Skin of body (tissue), 2 donors: ENCODE measurements around the gene NAT9. TPM values are rescaled to one million over a fixed set of nuclear protein-coding genes. Genes with fewer than 3 reads are reported as not detected.

Experiments used
- DNase-seq: peaks from one replicate; lab custom pipeline; 2025; lab: John Stamatoyannopoulos, UW
- total RNA-seq: library from RNA; depleted of rRNA; stranded (reverse); fragments of >200 nt; gene quantifications from one replicate; pipeline ENCODE4 v1.2.3, GENCODE V29; 2014

Gene NAT9, protein sequence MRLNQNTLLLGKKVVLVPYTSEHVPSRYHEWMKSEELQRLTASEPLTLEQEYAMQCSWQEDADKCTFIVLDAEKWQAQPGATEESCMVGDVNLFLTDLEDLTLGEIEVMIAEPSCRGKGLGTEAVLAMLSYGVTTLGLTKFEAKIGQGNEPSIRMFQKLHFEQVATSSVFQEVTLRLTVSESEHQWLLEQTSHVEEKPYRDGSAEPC
- total RNA-seq, result 26.2 TPM

DNA sequence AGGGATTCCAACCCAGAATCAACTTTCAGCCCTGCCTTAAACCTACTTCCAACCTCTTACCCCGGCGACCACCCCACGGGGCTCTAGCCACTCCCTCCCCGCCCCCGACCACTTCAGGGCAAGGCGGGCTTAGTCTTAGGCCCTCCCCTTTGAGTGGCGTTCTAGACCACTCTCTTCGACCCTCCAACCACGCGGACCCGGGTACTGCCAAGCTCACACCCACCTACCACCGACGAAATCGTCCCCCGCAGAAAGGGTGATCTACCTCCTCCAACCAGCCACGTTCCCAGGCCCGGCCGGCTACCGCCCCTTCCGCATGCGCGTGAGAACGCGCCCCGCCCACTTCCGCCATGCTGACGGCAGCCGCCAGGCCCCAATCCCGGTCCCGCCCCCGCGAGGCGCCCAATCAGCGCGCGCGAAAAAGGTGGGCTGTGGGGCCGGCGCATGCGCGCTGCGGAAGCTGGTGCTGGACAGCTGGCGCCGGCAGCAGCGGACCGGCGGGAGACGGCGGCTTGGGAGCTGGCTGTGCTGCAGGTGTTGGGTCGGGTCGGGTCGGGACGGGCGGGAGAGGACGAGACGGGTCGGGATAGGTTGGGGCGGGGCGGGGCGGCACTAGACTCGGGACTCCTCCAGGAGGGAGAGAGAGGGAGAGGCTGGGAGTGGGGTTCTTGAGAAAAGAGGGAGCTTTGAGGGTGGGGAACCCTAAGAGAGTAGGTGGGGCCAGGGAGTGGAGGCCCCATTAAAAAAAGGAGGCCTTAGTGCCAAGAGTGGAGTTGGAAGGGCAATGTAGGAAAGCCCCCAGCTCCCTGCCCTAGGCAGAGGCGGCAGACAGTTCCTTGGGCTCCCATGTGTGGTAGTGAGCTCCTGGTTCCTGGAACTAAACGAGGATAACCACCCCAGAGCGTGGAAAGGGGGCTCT, at the start of gene NAT9:
Gene NAT9 (minus strand): TSS at position 302 of the 919 bp plus-strand sequence. CDS start 647 bp downstream, outside the sequence.
- DNase-seq, result peak; percentile 92

DNA sequence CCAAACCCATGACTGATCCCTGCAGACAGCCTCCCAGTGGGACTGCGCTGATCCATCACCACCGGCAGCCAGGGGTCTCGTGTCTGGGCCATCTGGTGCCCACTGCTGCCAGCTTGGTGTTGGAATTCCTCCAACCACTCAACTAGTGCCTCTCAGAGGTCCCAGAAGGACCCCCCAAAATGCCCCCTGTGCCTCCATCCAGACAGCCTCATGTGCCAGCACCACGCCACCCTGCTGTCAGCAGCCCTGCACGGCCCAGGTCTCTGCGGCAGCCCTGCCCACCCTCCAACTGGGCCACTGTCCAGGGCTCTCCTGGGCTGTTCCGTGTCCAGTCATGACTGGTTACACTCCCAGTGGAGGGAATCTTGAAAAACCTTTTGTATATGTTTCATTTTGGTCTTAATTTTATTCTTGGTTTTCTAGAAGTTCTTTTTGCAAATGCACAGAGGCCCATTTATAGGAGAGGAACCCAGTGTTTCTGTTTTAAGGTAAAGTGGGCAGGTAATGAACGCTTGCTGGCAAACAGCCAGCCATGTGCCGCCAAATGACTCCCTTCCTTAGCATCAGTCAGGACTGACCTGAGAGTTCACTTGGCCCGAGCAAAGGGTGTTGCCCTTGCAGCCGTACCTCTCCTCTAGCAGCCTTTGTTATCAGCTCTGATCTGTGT, 48.9 kb upstream of the NAT9 start:
- no peak for DNase-seq

DNA sequence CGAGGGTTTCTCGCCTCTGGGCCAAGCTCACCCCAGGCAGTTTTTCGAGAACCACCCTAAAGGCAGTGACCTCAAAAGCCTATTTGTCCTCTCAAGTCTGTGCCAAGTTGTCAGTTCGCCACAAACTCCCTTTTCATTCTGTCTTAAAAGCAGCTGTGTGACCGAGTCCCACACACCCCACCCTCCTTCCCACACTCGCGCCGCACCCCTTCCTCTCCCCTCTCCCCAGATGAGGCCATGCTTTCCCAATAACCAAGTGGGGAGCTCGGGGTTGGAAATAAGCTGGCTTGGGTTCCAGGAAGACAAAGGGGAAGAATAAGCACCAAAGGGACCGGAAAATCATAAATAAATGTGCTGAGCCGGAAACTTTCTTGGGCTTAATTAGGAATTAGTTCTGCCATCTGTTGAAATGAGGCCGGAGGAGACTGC, 46.8 kb upstream of the NAT9 start:
- peak; percentile 14 for DNase-seq

DNA sequence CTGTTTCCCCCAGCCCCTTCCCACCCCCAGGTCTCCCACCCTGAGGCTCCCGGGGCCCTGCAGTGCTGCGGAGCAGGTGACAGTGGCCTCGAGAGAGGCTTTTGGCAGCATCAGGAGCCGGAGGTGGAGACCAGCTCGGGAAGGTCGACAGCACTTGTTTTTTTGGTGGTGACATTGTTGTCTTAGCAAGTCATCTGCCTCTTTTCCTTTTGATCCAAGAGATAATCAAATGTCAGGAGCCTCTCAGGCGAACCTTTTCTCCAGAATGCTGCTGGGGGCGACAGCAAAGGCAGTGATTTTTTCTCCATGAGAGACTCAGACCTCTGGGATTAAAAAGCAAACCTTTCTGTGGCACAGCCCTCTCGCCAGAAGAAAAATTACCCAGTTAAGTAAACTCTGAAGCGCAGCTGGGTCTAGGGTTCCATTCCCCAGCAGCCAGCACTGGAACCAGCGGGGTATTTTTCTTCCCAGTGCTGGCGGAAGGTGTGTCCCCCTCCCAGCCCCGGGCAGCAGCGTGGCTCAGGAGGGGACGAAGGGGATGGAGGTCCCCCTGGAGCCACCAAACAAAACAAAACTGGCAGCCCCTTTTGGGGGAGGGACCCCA, 46.3 kb upstream of the NAT9 start:
- no peak for DNase-seq

DNA sequence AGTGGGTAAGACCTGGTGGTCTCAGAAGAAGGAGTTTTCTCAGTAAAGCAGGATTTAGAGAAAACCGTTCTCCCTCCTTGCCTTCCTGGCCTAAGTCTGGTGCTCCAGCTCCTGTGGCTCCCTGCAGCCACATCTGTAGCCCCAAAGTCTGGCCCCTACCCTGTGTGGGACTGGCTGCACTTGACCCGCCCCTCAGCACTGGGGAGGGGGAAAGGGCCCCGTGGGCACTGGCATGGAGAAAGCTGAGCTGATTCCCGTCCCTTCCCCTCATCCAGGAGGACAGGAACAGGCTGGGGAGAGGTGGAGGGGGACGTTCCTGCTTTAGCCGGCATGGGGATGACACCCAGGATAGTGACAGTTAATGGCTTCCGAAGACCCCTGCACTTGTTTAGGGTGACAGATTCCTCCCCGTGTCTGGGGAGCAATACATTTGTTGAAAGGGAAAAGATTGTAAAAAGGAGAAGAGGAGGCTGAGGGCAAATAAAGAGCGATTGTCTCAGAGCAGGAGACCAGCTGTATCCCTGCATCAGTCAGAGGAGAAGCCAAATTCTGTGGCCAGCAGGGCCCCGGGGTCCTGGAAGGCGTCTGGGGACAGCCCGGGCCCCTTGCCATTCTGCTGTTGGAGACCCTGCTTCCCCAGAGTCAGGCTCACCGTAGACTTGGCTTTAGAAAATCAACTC, 45.6 kb upstream of the NAT9 start:
- DNase-seq, result no peak

DNA sequence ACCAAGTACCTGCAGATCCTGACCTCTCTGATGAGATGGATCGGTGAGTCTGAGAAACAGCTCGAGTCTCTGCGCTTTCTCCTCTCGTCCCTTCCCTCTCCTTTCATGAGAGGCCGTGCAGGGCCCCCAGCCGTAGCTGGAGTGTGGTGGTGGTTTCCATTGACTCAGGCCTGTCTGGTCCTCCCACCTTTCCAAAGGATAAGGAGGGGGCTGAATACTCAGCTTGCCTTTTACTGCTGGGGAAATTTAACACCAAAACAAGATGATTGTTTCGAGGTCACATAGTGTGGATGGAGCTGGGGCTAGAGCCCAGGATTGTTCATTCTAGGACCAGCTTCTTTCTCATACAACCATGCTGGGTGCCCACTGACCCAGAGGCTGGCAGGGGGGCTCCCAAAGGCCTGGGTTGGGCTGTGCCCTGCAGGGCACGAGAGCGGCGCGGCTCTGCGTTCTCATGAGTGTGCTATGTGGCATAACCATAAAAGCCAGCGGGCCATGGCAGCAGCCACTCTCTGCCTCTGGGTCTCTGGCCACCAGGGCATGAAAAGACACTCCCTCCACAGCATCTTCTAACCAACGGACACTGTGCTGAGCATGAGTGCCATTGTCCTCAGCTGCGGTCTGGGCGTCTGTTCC, 43.8 kb upstream of the NAT9 start:
- DNase-seq, result no peak

DNA sequence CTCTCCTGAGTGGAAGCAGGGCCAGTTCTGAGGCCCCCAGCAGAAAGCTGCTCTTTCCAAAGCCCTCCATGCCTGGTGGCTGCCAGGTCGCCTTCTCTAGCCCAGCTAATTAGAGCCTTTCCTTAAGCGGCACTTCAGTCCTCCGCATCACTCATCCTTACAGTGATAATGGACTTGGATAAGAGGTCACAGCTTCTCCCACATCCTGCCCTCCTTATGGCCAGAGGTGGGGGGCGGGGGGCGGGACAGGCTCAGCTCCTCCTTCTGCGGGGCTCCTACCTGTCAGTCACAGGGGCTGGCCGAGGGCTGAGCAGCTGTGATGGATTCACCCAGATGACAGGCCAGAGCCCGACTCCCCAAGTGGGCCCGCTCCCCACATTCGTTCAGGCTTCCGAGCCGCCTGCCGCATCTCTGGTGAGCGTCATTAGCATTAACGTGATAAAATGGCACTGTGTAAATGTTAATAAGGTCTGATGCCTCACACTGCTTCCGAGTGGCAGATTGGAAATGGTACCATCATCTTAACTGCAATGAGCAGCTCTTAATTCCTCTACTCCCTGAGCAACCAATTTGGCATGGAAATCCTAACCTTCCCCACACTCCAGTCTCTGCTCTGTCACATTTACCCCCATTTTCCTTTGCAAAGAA, 42.3 kb upstream of the NAT9 start:
- no peak for DNase-seq

DNA sequence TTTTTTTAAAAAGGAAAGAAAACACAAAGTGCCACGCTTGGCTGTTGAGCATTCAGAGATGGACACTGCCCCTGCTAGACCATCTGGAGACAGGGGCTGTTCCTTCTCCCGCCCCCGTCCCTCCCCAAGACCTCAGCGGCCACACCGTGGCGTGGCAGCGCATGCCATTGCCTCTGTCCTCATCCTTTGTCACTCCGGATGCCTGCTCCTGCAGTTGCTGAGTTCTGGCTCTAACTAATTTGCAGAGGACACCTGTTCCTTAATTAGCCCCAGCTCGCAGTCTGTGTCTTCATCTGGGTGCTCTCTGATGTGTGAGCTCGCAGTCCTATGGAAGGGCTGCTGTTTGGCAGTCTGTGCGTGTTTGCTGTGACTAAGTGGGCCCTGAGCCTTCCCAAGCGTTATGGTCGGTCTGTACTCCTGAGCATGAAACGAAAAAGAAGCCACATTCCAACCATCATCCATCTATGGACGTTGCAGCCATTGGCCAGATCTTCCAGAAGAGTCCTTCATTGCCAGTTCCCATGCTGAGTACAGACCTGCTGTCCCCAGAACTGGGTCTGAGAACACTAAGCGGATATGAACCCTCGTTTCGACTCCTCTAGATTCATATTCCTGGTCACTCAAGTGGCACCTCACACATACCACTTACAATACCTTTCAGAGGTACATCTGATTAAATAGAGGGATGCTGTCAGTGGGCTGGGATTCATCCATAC, 40.9 kb upstream of the NAT9 start:
- no peak for DNase-seq

DNA sequence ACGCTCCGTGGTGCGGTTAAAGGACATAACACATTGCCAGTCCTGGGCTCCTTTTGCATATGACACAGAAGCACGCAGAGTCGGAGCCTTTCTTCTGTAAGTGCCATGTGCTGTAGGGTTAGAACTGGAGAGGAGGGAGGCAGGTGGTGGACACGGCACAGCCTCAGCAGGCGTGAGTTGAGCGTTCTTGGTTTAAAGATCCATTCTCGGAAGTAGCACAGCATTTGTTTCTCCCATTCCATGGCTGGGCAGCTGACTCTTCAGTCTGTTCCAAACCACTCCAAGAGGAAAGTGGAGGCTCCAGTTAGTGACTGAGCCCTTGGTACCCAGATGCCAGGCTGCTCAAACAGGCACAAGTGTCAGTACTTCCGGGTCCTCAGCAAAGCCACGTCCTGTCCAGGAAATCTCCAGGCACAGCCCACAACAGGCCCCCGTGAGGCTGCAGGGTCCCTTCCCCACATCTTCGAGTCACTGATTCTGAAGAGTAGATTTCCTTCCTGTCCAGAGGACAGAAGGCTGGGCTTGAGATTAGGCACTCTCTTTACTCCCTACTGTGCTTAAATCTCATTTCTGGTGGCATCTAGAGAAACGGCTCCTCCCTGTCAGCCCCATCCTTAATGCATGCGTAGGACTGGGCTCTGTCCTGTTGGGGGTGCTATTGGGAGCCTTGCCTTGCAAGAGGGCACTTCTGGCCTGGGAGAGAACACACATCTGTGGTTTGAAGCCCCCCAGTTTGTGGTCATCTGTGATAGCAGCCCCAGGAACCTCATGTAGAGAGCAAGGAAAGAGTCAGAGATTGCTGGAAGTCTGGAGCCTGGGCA, 39.6 kb upstream of the NAT9 start:
- DNase-seq, result no peak

DNA sequence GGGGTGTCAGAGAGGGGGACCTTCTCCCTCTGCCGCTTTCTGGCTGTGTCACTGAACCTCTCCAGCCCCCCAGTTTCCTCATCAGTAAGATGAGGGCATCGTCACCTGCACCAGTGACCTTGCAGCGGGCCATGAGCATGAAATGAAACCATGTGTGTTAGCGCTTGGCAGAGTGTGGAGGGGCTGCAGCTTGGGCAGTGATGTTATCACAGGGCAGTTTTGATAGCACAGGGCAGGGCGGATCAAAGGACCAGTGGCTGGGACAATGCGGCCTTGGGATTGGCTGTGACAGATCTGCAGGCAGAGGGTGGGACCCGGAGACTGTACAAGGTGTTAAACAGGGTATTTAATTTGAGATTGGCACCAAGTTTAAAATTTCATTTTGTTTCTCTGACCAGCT, 38.9 kb upstream of the NAT9 start:
- DNase-seq, result no peak

DNA sequence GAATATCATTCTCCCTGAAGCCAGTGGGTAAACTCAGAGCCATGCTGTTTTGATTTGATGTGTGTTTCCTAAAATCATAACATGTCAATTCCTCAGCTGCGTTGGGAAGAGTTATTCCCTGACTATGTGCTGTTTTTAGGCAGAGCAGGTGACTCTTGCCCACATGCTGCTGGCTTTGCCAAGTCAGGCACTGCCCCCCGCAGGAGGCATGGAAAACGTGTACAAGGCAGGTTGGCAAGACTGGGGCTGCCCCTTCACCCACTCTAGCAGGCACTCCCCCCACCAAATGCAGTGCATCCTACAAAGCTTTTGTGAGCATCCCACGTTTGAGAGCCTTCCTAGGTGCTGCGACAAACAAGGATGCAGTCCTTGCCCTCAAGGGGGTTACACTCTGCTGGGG, 38.3 kb upstream of the NAT9 start:
- DNase-seq, result no peak

DNA sequence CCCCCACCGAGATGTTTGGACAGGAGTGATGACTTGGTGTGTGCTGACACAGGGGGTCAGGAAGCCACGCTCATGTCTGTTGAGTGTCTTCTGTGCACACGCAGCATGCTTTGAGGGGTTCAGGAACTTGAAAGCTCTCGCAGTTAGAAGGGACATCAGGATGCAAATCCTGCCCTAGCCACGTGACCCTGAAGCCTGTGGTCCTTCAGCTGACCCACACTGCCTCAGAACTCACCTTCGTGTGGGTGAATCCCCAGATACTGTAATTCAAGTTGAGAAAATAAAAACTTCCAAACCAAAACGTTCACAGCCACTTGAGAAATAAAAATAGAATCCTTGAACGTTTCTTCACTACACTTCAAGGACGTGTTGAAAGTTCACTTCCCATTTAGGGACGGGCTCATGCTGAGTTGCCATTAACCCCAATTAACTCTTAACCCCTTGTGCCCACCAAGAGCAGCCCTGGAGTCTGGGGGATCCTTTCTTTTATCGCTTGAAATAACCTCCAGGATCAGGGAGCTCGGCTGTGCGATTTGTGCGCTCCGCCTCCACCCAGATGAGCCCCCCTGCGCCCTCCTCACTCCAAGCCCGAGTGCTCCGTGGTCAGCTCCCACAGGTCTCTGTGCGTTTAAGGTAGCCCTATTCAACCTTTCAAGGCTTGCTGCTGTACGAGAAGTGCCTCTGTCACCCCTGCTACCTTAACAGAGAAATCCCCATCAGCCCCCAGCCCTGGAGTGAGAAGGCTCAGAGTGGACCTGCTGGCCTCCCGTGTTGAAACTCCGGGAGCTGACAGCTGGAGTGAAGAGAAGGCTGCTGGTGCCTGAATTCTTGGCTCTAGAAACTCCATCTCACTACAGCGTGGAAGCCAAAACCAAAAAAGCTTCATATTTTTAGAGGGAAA, 36.2 kb upstream of the NAT9 start:
- DNase-seq, result no peak

DNA sequence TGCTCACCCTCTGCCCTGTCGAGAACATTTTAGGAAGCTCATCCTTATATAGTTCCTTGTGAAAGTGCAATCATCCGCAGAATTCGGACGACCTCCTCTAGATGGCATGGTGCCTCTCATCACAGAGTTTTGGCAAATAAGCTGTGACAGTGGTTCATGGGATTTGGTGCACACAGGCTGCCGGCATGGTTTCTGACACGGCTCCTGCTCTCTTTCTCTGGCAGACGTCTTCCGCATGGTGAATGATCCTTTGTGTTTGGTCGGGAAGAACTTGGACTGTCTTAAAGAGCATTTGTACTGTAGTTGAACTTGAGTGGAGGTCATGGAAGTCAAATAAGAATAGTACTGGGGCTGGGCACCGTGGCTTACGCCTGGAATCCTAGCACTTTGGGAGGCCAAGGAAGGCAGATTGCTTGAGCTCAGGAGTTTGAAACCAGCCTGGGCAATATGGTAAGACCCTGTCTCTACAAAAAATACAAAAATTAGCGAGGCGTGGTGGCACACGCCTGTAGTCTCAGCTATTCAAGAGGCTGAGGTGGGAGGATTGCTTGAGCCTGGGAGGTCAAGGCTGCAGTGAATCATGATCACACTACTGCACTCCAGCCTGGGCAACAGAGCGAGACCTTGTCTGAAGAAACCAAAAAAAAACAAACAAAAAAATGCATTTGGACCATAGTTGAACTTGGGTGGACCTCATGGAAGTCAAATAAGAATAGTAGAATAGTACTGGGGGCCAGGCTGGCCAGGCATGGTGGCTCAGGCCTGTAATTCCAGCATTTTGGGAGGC, 34.7 kb upstream of the NAT9 start:
- no peak for DNase-seq

DNA sequence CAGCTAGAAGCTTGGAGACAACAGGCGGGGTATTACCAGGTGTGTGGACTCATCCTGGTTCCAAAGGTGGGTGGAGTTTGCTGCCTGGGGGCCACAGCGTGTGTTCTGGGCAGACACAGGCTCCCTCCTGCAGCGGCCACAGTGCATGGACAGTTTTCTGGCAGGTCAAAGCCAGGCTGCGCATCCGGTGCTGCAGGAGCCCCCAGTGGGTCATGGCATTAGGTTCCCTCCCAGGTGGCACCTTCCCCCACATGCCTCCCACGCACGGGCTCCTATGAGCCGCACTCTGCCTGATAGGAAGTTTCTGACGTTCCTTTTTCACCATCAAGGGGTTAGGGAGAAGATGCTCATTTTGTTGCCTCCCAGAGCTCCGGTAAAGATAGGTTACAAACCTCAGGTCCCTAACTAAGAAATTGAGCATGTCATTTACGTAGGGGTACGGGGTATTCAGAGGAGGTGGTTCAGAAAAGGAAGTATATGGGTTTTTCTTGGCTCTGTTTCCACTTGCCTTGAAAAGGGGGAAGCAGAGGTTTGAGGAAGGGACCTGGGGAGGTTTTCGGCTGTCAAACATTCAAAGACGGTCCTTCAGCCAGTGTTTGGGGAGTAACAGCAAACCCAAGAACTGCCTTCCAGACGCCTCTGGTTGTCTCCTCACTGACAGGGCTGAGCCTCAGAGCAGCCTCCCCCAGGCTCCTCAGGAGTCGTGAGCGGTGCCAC, 32.7 kb upstream of the NAT9 start:
- DNase-seq, result no peak

DNA sequence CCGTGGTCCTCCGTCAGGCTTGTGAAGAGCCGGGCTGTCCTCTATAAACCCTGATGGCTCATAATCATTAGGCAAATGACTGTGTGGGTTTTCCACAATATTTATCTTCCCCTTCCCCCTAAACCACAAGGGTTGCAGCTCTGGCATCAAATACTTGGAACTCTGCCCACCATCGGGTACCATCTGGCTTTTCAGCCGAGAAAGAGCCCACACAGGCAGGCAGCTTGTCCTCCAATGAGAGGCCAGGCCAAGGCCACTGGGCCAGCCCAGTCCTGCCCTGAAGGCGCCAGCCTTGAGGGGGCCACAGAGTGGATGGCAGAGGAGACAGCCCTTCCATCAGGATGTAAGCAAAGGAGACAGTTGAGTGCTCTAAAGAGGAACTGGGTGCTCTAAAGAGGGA, 31.8 kb upstream of the NAT9 start:
- DNase-seq, result no peak

DNA sequence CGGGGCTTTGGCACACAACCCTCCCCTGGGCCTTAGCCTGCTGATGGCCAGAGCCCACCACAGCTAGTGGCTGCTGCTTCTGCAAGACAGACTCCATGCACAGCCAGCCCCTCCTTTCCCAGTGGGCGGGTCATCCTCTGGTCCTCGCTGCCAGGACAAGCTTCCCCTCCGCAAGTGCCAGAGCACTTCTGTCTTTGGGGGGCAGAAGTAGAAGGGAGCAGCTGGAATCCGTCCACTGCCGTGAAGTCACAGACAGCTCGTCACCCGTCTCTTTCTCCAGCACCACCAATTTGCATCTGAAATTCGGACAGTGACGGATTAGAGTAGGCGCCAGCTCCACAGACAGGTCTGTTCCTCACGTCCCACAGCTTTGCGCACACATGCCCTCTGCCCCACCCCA, 31.3 kb upstream of the NAT9 start:
- no peak for DNase-seq
